ENCODE data around the gene CDH18.

- TF ChIP-seq CTCF (conservative IDR thresholded peaks at IDR 0.05; ENCODE audit: low read depth, low read length) (no peak), EZH2 (IDR thresholded peaks at IDR 0.05; ENCODE audit: low read length, unreplicated experiment) (no peak), EZH2phosphoT487 (IDR thresholded peaks at IDR 0.05; ENCODE audit: borderline replicate concordance, low read length) (no peak)
Measured at GRCh38 chr5:19660679-19661078, 327.3 kb downstream of the CDH18 start.
